ENCODE data around the gene UNCX.

The UNCX gene

DNA sequence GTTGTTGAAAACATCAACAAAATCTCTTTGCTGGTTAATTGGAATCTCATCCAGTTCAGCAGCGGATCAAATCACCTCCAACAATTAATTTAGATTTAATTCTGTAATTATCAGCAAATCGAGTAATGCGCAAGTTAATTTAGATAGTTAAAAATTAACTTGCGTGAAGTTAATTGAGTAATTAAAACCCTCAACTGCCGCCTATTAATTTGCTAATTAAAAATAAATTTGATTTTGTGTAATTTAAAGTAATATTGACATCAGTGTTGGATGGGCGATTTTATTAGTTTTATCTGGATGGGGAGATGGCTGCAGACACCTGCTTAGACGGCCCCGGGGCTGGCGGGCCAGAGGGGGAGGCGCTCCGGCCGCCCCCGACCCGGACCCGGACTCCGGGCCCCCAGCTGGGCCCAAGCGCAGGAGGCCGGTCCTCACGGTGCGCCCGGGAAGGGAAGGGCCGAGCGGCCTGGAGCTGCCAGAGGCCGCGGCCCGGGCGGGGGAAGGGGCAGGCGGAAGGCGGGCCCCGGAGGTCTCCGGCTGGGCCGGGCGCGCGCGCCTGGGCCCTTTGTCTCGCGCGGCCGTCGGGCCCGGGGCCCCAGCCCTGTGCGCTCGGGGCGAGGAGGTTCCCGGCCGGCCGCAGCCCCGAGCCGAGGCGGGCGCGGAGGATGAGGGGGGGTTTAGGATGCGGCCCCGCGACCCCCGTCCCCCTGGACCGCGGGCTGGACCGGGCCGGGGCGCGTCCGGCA lies 3.3 kb upstream of the UNCX start:
- TF ChIP-seq CTCF (IDR thresholded peaks at IDR 0.05; ENCODE audit: control insufficient read depth, insufficient read depth, low read depth, low read length, missing control alignments): no peak
- DNase-seq (ENCODE audit: low read depth): no peak
- no peak overlapping the region for H3K4me3 ChIP-seq (ENCODE audit: control insufficient read depth, low read depth, low read length)

DNA sequence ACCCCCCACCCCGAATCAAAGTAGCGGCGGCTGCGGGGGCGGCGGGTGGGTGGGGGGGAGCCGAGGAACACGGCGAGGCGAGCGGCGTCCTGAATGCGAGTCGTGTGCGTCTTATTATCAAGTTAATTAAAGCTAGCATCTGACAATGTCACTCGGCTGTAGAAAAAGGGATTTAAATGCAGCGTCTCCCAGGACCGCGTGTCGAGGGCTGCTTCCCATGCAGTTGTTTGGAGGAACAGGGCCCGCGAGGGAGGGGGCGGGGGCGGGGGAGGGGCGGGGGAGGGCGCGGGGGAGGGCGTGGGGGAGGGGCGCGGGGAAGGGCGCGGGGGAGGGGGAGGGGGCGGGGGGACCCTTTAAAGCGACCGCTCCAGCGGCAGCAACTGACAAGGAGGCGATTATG lies 2.7 kb upstream of the UNCX start:
- no peak for DNase-seq (ENCODE audit: low read depth)

DNA sequence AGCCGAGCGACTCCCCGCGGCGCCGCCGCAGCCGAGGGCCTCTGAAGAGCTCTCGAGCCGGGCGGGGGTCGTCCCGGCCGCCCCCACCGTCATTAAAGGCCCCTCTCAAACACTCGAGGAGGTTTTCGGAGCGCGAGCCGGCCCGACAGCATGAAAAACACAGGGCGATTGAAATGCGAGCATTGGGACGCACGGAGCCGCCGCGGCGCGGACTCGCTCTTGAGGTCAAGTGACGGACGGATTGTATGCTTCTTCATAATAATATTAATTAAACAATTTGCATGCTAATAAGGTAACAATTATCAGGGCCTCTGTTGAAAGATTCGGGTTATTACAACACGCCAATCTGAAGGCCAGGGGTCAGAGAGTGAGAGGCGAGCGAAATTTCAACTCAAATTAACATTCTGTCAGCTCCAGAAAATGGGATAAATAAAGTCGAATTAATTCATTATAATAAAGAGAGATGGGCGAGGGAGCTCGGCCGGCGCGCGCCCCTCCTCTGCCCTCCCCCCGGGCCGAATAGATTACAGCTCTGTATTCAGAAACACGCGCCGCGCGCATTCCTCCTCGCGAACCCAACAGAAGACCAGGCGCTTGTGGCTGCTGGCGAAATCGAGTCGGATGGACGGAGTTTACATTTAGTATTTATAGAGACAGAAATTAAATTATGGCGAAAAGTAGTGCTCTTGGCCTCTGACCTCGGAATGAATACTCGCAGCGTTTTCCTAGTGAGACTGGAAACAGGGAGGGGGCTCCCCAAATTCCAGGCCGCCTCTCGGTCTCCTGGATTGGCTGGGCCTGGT lies 2.1 kb upstream of the UNCX start:
- TF ChIP-seq CTCF (IDR thresholded peaks at IDR 0.05; ENCODE audit: control insufficient read depth, insufficient read depth, low read depth, low read length, missing control alignments): no peak
- no peak for DNase-seq (ENCODE audit: low read depth)
- H3K4me3 ChIP-seq (ENCODE audit: control insufficient read depth, low read depth, low read length): no peak overlapping the region

More for the DNA sequence above, 2.7 kb upstream of the UNCX start:
- no peak for TF ChIP-seq CTCF (IDR thresholded peaks at IDR 0.05; ENCODE audit: control insufficient read depth, insufficient read depth, low read depth, low read length, missing control alignments)
- H3K4me3 ChIP-seq (ENCODE audit: control insufficient read depth, low read depth, low read length): no peak overlapping the region

DNA sequence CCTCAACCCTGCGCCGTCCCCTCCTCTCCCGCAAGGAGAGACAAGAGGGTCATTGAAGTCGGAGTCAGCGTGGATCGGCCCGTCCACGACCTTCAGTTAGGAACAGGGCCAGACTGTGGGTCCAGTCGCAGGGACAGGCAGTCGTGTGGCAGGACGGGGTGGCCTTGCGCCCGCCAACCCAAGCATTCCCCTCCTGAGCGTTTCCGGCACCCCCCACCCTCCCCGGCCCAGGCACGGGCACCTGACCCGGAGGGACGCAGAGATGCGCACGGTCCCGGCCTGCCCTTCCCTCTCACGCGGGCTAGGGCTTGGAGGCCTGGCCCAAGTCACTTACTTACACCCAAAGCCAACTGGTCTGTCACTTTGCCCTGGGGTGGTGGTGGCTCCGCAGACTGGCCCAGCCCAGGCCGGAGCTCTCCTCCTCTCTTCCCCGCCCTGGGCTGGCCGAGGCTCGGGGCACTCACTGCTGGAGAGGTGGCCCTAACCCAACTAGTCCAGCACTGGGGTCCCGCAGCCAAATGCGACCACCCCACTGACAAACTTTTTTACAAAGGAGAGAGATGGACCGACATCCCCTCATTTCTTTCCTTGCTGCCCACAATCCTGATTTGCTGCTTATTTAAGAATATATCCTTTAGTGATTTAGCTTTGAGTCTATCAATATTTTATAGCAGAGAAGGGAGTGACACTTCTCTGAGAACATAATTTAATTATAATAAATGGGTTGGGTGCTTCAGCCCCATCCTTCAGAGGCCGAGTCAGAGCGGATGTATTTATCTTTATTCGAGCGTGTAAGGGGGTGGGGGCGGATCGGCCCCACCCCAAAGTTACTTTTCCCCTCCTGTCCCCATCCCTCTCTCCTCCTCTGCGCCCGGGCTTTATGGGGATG lies 1.2 kb upstream of the UNCX start:
- no peak overlapping the region for H3K4me3 ChIP-seq (ENCODE audit: control insufficient read depth, low read depth, low read length)
- DNase-seq (ENCODE audit: low read depth): no peak
- no peak for TF ChIP-seq CTCF (IDR thresholded peaks at IDR 0.05; ENCODE audit: control insufficient read depth, insufficient read depth, low read depth, low read length, missing control alignments)

GRCh38 chr7:1232103-1232466 lies 587 bp upstream of the UNCX start:
- H3K4me3 ChIP-seq (ENCODE audit: control insufficient read depth, low read depth, low read length): no peak overlapping the region
- DNase-seq (ENCODE audit: low read depth): no peak
- no peak for TF ChIP-seq CTCF (IDR thresholded peaks at IDR 0.05; ENCODE audit: control insufficient read depth, insufficient read depth, low read depth, low read length, missing control alignments)

- no peak for TF ChIP-seq CTCF (IDR thresholded peaks at IDR 0.05; ENCODE audit: control insufficient read depth, insufficient read depth, low read depth, low read length, missing control alignments)
- H3K4me3 ChIP-seq (ENCODE audit: control insufficient read depth, low read depth, low read length): no peak overlapping the region
- no peak for DNase-seq (ENCODE audit: low read depth)
Measured at GRCh38 chr7:1233333-1234048, 819 bp downstream of the UNCX start.
